GM19468 (cell line): ENCODE data around the gene ARHGEF16.

Experiments used
- ATAC-seq: cut with Tn5 transposase; IDR thresholded peaks from one replicate; pipeline ENCODE4 v1.9.1; 2021; ENCODE audit warnings: mild to moderate bottlenecking, moderate library complexity, moderate number of reproducible peaks; ENCODE audit not compliant: unreplicated experiment; ENCODE audit errors: extremely low read depth

Gene ARHGEF16

GRCh38 chr1:3495776-3496745, 41.6 kb downstream of the ARHGEF16 start:
- no peak for ATAC-seq

GRCh38 chr1:3496916-3497315, 42.5 kb downstream of the ARHGEF16 start:
- ATAC-seq = no peak

GRCh38 chr1:3497521-3497920, 43.1 kb downstream of the ARHGEF16 start:
- no peak for ATAC-seq

- ATAC-seq = no peak
These were observed 43.9 kb downstream of the ARHGEF16 start for GRCh38 chr1:3498246-3498930.

- no peak for ATAC-seq
These were observed 44.5 kb downstream of the ARHGEF16 start for GRCh38 chr1:3498986-3499385.

- ATAC-seq = no peak
These were observed 45.1 kb downstream of the ARHGEF16 start for GRCh38 chr1:3499611-3500010.

GRCh38 chr1:3500265-3500835, 45.9 kb downstream of the ARHGEF16 start:
- no peak for ATAC-seq

GRCh38 chr1:3501437-3501836, 47.0 kb downstream of the ARHGEF16 start:
- no peak for ATAC-seq

- ATAC-seq = no peak
These were observed 47.6 kb downstream of the ARHGEF16 start for GRCh38 chr1:3501856-3502640.

- no peak for ATAC-seq
These were observed 48.4 kb downstream of the ARHGEF16 start for GRCh38 chr1:3502641-3503524.

- ATAC-seq = no peak
These were observed 49.0 kb downstream of the ARHGEF16 start for GRCh38 chr1:3503525-3503886.

- ATAC-seq = no peak
These were observed 49.8 kb downstream of the ARHGEF16 start for GRCh38 chr1:3504151-3504821.

- no peak for ATAC-seq
These were observed 50.3 kb downstream of the ARHGEF16 start for GRCh38 chr1:3504822-3505153.

GRCh38 chr1:3505161-3505560, 50.7 kb downstream of the ARHGEF16 start:
- no peak for ATAC-seq

GRCh38 chr1:3506041-3506440, 51.6 kb downstream of the ARHGEF16 start:
- no peak for ATAC-seq

- no peak for ATAC-seq
These were observed 52.5 kb downstream of the ARHGEF16 start for GRCh38 chr1:3506943-3507342.

GRCh38 chr1:3507636-3508275, 53.3 kb downstream of the ARHGEF16 start:
- no peak for ATAC-seq

GRCh38 chr1:3508757-3509415, 54.4 kb downstream of the ARHGEF16 start:
- ATAC-seq = no peak
